Epidermal melanocyte (primary cell): ENCODE measurements around the gene SGMS1.

Experiments used
- DNase-seq: peaks from one replicate; pipeline ENCODE4 v3.0.0; 2011; ENCODE audit warnings: low spot score; ENCODE audit not compliant: insufficient read length

The SGMS1 gene

GRCh38 chr10:50343702-50344331 lies 279.9 kb downstream of the SGMS1 start:
- DNase-seq: no peak

GRCh38 chr10:50341987-50342386 lies 281.8 kb downstream of the SGMS1 start:
- no peak for DNase-seq

- no peak for DNase-seq
These were observed 287.6 kb downstream of the SGMS1 start for GRCh38 chr10:50336140-50336539.

GRCh38 chr10:50335397-50335796 lies 288.4 kb downstream of the SGMS1 start:
- DNase-seq: no peak

- DNase-seq: no peak
These were observed 289.5 kb downstream of the SGMS1 start for GRCh38 chr10:50334273-50334672.

GRCh38 chr10:50333872-50334271 lies 289.9 kb downstream of the SGMS1 start:
- DNase-seq: no peak

GRCh38 chr10:50332108-50332842 lies 291.5 kb downstream of the SGMS1 start:
- no peak for DNase-seq

GRCh38 chr10:50331486-50331885 lies 292.3 kb downstream of the SGMS1 start:
- DNase-seq: no peak

GRCh38 chr10:50326757-50327701 lies 296.7 kb downstream of the SGMS1 start:
- DNase-seq: no peak

- no peak for DNase-seq
These were observed 297.6 kb downstream of the SGMS1 start for GRCh38 chr10:50326172-50326555.

- DNase-seq: peak; percentile 57
These were observed 298.1 kb downstream of the SGMS1 start for GRCh38 chr10:50325449-50326171.

GRCh38 chr10:50324680-50325393 lies 298.9 kb downstream of the SGMS1 start:
- no peak for DNase-seq

GRCh38 chr10:50324046-50324445 lies 299.7 kb downstream of the SGMS1 start:
- no peak for DNase-seq

GRCh38 chr10:50322077-50322476 lies 301.7 kb downstream of the SGMS1 start:
- DNase-seq: no peak

- DNase-seq: no peak
These were observed 305.6 kb downstream of the SGMS1 start for GRCh38 chr10:50318129-50318528.

GRCh38 chr10:50316695-50317648 lies 306.8 kb downstream of the SGMS1 start:
- no peak for DNase-seq

- DNase-seq: no peak
These were observed 307.6 kb downstream of the SGMS1 start for GRCh38 chr10:50316174-50316573.

- no peak for DNase-seq
These were observed 308.3 kb downstream of the SGMS1 start for GRCh38 chr10:50315424-50315823.
